ENCODE results near the gene CAVIN2. TPM values are rescaled to one million over a fixed set of nuclear protein-coding genes. Genes with fewer than 3 reads are reported as not detected.
A peak's percentile ranks its signal among the peaks of the same experiment; 100 is the strongest.

CAVIN2 gene
- total and polyA plus RNA-seq, 9 of the 15 experiments (the other 6 are each of a cell fraction or from before 2014, with no cell fraction given) = 20.6 to 92.4 (median 69.0) TPM

DNA sequence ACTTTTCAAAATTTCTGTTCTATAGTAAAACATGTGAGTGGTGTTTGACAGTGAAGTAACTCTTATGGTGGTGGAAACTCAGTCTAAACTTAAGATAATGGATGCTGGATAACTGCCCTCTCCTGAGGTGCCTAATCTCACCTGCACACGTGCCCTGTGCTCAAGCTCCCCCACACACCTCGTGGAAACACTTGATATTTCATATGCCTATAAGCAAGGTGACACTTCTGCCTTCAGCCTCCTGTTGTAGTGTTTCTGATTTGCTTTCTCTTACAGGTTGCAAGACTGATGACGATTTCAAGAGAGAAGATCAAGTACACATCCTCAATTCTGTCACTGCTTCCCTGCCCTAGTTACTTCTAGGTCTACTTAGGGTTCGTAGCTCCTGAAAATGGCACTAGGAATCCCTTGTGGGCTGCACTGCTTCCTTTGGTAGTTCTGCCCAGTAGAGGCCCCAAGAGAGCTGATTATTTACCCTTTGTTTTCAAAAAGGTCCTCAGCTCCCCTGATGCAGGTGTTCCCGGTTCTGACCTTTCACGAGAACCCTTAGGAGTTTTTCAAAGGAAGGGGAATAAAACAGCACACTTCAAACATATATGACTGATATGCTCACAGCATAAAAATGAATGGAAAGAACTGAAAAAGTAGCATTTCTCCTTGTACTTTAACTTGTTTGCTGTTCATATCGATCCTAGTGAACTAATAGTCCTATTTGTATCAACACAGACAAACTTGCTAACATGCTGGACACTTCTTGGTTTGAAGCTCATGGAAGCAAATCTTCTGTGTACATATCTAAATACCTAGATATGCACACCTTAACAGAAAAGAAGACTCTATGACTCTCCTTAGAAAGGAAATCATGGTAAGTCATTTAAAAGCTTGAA lies 6.7 kb downstream of the CAVIN2 start (continued):
- TF ChIP-seq RBM15 (IDR thresholded peaks at IDR 0.05; ENCODE audit: insufficient read depth, low read length) = no peak
- TF ChIP-seq ZNF408 (CRISPR knock-in tag; IDR thresholded peaks at IDR 0.05; ENCODE audit: low read depth) = no peak
- TF ChIP-seq ZBTB11 (CRISPR knock-in tag; IDR thresholded peaks at IDR 0.05) = no peak
- no peak for TF ChIP-seq CGGBP1 (CRISPR knock-in tag; IDR thresholded peaks at IDR 0.05)
- TF ChIP-seq GMEB1 (CRISPR knock-in tag; IDR thresholded peaks at IDR 0.05) = no peak
- no peak for TF ChIP-seq STAT5A (IDR thresholded peaks at IDR 0.05; ENCODE audit: borderline replicate concordance, low read length)
- TF ChIP-seq MYC (IDR thresholded peaks at IDR 0.05; ENCODE audit: low read depth, low read length) = no peak; the same call in 1 of the 2 replicates
- TF ChIP-seq MYC (CRISPR knock-in tag; IDR thresholded peaks at IDR 0.05; ENCODE audit: borderline replicate concordance, low read depth) = no peak
- TF ChIP-seq RNF2 (IDR thresholded peaks at IDR 0.05) = 0 out of 2 replicates have a peak, but pooled peaks have one; percentile 37
- no peak for TF ChIP-seq SREBF2 (CRISPR knock-in tag; IDR thresholded peaks at IDR 0.05)
- no peak for TF ChIP-seq CHD4 (IDR thresholded peaks at IDR 0.05; ENCODE audit: insufficient read depth, insufficient replicate concordance, low read depth, low read length, poor library complexity, severe bottlenecking)
- TF ChIP-seq IFI16 (CRISPR knock-in tag; IDR thresholded peaks at IDR 0.05) = no peak
- no peak for TF ChIP-seq KLF13 (tag; IDR thresholded peaks at IDR 0.05; ENCODE audit: borderline replicate concordance, low read depth)
- 0 out of 2 replicates have a peak, but pooled peaks have one; percentile 23 for TF ChIP-seq USF1 (CRISPR knock-in tag; IDR thresholded peaks at IDR 0.05)
- TF ChIP-seq U2AF1 (optimal IDR thresholded peaks at IDR 0.05; ENCODE audit: low read depth, low read length) = no peak
- no peak for TF ChIP-seq LARP7 (IDR thresholded peaks at IDR 0.05)
- no peak for TF ChIP-seq ZNF507 (tag; conservative IDR thresholded peaks at IDR 0.05)
- no peak for TF ChIP-seq FOXJ3 (CRISPR knock-in tag; IDR thresholded peaks at IDR 0.05)
- TF ChIP-seq KAT2B (IDR thresholded peaks at IDR 0.05; ENCODE audit: low read depth, low read length) = no peak

All from K562 (cell line).